ENCODE measurements around the gene RUFY4. TPM values are rescaled to one million over a fixed set of nuclear protein-coding genes. Genes with fewer than 3 reads are reported as not detected.
"Not testable (repeated sequence)": the region's sequence is repeated elsewhere in the genome, so short reads cannot be mapped to it uniquely, and the experiment has no call there.

RUFY4 gene
- total RNA-seq, 1 experiment from 2014 or later: not detected

- no peak for DNase-seq (ENCODE audit: low spot score)
- in situ Hi-C loops (cut with HindIII; ENCODE audit: low sequenced_read_pairs): no loop called here
Measured at GRCh38 chr2:218029366-218030360, 39.4 kb upstream of the RUFY4 start.

- in situ Hi-C loops (cut with HindIII; ENCODE audit: low sequenced_read_pairs): no loop called here
- no peak for DNase-seq (ENCODE audit: low spot score)
Measured at GRCh38 chr2:218030409-218031195, 38.5 kb upstream of the RUFY4 start.

- in situ Hi-C loops (cut with HindIII; ENCODE audit: low sequenced_read_pairs): no loop called here
- no peak for DNase-seq (ENCODE audit: low spot score)
Measured at GRCh38 chr2:218031261-218031660, 37.8 kb upstream of the RUFY4 start.

GRCh38 chr2:218031771-218032257 lies 37.2 kb upstream of the RUFY4 start:
- no peak for DNase-seq (ENCODE audit: low spot score)
- in situ Hi-C loops (cut with HindIII; ENCODE audit: low sequenced_read_pairs): no loop called here

GRCh38 chr2:218032336-218033171 lies 36.5 kb upstream of the RUFY4 start:
- in situ Hi-C loops (cut with HindIII; ENCODE audit: low sequenced_read_pairs): no loop called here

GRCh38 chr2:218033208-218033589 lies 35.9 kb upstream of the RUFY4 start:
- in situ Hi-C loops (cut with HindIII; ENCODE audit: low sequenced_read_pairs): no loop called here
- no peak for DNase-seq (ENCODE audit: low spot score)

More at GRCh38 chr2:218032336-218033171, 36.5 kb upstream of the RUFY4 start:
- no peak for DNase-seq (ENCODE audit: low spot score)

GRCh38 chr2:218033590-218034496 lies 35.2 kb upstream of the RUFY4 start:
- in situ Hi-C loops (cut with HindIII; ENCODE audit: low sequenced_read_pairs): no loop called here

GRCh38 chr2:218034497-218035213 lies 34.4 kb upstream of the RUFY4 start:
- in situ Hi-C loops (cut with HindIII; ENCODE audit: low sequenced_read_pairs): not testable (repeated sequence)

More at GRCh38 chr2:218033590-218034496, 35.2 kb upstream of the RUFY4 start:
- DNase-seq (ENCODE audit: low spot score): no peak

GRCh38 chr2:218035463-218036100 lies 33.5 kb upstream of the RUFY4 start:
- DNase-seq (ENCODE audit: low spot score): no peak
- in situ Hi-C loops (cut with HindIII; ENCODE audit: low sequenced_read_pairs): no loop called here

More at GRCh38 chr2:218034497-218035213, 34.4 kb upstream of the RUFY4 start:
- DNase-seq (ENCODE audit: low spot score): peak; percentile 68

GRCh38 chr2:218036371-218036770 lies 32.7 kb upstream of the RUFY4 start:
- in situ Hi-C loops (cut with HindIII; ENCODE audit: low sequenced_read_pairs): no loop called here

GRCh38 chr2:218039171-218039570 lies 29.9 kb upstream of the RUFY4 start:
- in situ Hi-C loops (cut with HindIII; ENCODE audit: low sequenced_read_pairs): no loop called here
- DNase-seq (ENCODE audit: low spot score): no peak

More at GRCh38 chr2:218036371-218036770, 32.7 kb upstream of the RUFY4 start:
- DNase-seq (ENCODE audit: low spot score): no peak

GRCh38 chr2:218040883-218041282 lies 28.2 kb upstream of the RUFY4 start:
- DNase-seq (ENCODE audit: low spot score): no peak
- in situ Hi-C loops (cut with HindIII; ENCODE audit: low sequenced_read_pairs): no loop called here

- DNase-seq (ENCODE audit: low spot score): no peak
- in situ Hi-C loops (cut with HindIII; ENCODE audit: low sequenced_read_pairs): no loop called here
Measured at GRCh38 chr2:218041302-218042168, 27.5 kb upstream of the RUFY4 start.

GRCh38 chr2:218043100-218043499 lies 26.0 kb upstream of the RUFY4 start:
- DNase-seq (ENCODE audit: low spot score): no peak
- in situ Hi-C loops (cut with HindIII; ENCODE audit: low sequenced_read_pairs): no loop called here

GRCh38 chr2:218043701-218044109 lies 25.3 kb upstream of the RUFY4 start:
- DNase-seq (ENCODE audit: low spot score): no peak
- in situ Hi-C loops (cut with HindIII; ENCODE audit: low sequenced_read_pairs): no loop called here

- in situ Hi-C loops (cut with HindIII; ENCODE audit: low sequenced_read_pairs): not testable (repeated sequence)
Measured at GRCh38 chr2:218044599-218044998, 24.5 kb upstream of the RUFY4 start.

More at GRCh38 chr2:218044599-218044998, 24.5 kb upstream of the RUFY4 start:
- not testable (repeated sequence) for DNase-seq (ENCODE audit: low spot score)

Data from G401 (cell line).